Activated CD8-positive, alpha-beta memory T cell treated with anti-CD3 and anti-CD28 coated beads for 4 hours (primary cell): ENCODE measurements around the gene FPR1.

ENCODE experiments used
- DNase-seq, 2 donors: peaks; one replicate each; pipeline ENCODE4 v3.0.0-alpha.2; 2020; ENCODE audit warnings: low read depth in 2 of 2

FPR1 gene

DNA sequence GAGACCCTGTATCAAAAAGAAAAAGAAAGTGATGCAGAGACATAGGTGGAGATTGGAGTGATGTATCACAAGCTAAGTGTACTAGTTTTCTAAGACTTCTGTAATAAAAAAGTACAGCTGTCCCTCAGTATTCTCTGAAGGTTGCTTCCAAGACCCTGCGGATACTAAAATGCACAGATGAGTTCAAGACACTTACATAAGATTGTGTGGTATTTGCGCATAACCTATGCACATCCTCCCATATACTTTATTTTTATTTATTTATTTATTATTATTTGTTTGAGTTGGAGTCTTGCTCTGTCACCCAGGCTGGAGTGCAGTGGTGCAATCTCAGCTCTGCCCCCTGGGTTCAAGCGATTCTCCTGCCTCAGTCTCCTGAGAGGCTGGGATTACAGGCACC is 14.3 kb downstream of the FPR1 start:
- DNase-seq, result no peak

DNA sequence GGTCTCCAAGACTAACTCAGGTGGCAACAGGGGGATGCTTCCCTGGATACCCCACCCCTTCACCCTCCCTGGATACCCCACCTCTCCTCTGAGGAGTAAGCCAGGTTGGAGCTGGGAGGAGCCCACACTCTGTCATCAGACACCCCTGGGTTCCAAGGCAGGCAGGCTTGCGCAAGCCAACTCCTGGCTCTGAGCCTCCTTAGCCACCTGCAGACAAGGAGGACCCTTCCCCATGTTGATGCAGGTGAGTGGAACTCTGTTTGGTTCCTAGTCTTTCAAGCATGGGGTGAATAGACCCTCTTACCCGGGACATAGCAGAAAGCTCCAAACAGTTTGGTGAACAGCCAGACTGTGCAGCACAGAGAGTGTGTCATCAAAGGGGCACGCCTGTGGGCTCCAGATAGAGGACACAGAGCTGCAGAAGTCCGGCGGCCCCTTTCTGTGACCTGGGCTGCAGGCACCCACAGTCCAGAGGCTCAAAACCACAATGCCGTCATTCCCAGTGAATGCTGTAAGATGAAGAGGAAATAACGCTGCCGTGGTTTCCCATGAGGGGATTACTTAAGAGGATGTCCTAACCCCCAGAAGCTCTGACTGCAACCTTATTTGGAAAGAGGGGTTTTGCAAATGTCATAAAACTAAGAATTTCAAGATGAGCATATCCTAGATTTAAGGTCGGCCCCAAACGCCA is 15.8 kb downstream of the FPR1 start:
- DNase-seq, result no peak

DNA sequence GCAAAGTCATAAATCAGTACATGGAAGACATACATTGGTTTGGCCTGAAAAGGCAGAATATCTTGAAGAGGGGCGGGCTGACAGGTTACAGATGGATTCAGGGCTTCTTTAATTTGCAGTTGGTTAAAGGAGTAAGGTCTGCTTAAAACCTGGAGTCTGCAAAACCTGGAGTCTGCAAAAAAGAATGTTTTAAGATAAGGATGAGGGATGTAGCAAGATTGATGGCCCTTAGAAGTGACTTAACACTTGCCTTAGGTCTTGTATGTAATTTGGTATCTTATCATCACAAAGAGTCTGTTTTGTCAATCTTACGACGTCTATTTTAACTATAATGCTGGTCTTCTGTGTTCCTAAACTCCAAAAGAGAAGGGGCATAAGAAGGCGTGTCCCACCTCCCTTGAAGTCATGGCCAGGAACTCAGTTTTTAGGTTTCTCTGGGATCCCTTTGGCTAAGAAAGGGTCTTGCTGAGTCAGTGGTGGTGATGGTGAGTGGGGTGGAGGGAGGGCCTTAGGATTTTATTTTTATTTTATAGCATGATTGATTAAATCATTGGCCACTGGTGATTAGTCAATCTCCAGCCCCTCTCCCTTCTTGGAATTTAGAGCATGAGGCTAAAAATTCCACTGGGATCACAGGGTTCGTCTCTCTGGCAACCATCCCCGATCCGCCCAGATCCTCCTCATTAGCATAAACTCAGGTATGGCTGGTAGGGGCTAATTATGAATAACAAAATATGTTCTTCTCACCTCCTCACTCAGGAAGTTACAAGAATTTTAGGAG is 17.7 kb downstream of the FPR1 start:
- DNase-seq, result no peak

DNA sequence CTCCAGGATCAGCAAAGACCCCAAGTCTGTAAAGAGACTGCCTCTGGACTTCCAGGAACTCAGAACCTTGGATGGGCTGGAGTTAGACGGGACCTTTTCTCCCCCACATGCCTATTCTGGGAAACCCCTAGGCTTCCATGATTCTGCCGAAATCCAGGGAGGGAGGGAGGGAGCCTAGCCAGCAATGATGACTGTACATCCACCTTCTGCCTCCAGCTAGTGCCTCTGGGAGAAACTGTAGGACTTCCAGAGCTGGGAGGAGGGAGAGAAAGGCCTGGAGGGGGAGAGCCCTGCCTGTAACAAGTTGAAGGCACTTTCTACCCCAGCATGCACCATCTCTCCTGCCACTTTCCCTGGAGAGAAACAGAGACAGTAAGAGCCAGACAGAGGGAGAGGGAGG is 21.9 kb downstream of the FPR1 start:
- no peak for DNase-seq

DNA sequence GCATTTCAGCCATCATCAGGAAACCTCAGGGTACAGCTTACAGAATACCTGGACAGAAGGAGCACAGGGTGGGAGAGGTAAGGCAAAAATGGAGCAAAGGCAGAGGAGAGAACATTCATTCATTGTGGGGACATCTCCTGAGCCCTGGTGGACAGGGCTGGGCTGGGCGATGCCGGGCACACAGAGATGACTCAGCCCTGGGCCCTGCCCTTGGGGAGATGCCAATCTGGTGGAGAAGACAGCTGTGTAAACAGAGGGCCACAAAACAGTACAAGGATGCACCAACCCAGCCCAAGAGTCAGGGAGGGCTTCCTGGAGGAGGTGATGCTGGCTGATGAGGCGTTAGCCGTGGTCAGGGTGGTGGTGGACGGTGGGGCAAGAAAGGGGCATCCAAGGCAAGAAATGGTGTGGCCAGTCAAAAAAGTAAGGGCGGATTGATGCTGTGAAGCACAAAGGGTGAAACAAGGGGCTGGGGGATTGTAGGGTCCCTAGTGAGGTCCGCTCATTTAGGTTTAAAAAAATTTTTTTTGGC is 24.3 kb downstream of the FPR1 start:
- no peak for DNase-seq

DNA sequence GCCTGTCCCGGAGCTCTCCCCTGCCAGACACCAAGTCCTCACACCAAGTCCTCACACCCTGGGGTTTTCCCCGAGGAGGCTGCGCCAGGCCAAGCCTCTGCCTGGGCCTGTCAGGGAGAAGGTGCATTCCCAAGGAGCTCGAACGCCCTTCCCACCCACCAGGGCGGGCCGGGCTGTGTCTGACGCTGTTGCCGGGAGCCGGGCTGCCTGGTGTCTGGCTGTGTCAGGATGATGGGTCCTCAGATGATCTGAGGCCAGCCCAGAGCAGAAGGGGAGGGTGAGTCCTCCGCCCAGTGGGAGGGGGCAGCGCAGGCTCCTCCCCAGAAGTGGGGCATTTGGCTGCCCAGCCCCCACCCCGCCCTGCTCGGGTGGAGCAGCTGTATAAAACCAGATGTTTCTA is 25.6 kb downstream of the FPR1 start:
- no peak for DNase-seq

DNA sequence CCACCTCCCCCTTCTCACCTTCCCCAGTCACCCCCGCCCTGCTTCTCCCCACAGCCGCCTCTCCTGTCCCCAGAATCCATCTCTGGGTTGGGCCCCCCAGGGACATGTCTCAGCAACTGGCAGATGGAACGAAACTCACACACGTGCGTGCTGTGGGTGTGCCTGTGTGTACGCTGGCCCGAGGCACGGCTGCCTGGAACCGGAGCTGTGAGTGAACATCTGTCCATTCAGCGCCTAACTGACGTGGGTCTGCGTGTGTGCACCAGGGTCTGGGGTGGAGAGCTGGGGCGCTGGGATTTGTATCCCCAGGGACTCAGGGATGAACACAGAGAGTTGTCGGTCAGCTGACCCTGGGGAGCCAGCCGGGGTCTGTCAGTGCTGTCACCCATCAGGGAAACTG is 27.1 kb downstream of the FPR1 start:
- DNase-seq, result no peak

DNA sequence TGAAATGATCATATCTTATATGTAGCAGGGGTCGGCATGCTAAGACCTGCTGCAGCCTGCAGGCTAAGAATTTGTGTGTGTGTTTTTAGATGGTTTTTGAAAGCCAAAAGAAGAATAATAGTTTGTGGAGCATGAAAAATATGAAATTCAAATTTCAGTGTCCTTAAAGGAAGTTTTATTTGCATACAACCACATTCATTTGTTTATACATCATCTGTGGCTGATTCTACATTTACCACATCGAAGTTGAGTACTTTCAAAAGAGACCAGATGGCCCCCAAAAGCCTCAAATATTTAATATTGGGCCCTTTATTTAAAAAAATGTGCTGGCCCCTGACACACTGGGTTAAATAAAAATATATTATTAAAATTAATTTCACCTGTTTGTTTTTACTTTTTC is 29.2 kb downstream of the FPR1 start:
- DNase-seq, result no peak

DNA sequence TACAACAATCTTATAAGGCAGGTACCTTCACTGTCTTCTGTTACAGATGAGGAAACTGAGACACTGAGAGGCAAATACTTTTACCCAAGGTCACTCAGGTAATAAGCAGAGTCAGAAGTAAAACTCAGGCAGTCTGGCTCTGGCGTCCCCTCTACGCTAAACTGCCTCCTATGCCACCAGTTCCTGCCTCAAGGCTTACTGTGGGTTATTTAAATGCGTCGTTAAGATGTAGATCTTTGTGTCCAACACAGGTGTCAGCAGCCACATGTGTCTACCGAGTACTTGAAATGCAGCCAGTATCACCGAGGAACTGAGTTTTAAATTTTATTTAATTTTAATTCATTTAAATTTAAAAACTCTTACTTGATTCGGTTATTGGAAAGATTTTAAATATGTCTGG is 29.8 kb downstream of the FPR1 start:
- DNase-seq, result no peak

DNA sequence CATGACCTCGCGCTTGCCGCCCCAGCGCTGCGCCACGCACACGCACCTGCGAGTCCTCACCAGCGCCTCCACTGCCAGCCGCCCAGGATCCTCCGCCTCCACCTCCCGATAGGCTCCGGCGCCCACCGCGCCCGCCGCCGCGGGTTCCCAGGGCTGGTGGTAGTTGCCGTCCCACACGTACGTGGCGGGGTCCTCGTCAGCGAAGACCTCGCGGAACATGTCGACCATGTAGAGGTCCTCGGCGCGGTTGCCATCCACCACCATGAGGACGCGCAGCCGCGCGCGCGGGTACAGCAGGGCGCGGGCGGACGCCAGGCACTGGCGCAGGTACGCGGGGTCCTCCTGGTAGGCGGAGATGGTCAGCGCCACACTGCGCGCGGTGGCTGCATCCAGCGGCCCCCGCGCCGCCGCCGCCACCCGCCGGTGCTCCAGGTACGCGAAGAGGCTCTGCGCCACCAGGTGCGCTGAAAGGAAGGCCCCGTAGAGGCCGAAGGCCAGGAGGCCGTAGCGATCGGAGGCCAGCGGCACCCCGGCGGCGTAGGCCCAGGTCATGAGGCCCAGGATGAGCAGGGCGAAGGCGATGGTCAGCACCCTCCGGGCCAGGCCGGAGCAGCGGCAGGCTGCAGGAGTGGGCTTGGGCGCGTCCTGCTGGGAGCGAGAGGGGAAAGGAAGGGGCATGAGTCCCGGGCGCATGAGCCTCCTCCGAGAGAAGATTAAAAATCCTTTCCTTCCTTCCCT is 32.3 kb downstream of the FPR1 start:
- no peak for DNase-seq

DNA sequence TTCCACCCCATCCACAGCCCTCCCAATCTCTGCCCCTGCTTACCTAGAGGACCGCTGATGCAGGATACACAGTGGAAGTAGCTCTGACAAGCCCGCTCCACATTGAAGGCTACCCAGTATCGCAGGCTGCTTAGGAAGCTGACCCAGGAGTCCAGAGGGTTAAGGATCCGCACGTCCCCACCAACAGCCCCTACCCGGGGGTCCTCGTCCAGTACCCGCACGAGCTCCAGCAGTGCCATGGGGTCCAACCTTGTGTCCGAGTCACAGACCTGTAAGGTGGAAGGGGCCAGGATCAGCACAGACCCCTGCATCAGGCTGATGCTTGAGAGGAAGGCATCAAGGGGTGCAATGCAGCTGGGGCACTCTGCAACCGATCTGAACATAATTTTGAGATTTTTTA is 34.8 kb downstream of the FPR1 start:
- DNase-seq, result no peak

DNA sequence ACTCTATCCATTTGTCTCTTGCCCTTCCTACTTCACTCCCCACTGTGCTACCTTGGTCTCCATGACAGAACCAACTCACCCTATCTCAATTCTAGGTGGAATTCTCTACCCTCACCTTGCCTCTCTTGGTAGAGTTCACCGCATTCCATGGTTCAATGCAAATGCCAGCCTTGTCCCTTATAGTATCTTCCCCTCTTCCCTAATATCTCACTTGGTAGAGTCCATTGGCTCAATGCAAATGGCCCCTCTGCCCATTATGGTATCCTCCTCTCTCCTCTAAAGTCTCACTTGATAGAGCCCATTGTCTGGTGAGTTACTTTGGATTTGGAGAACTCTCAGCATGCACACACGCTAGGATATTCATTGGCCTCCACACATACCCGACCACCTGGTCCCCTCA is 35.8 kb downstream of the FPR1 start:
- DNase-seq, result no peak

DNA sequence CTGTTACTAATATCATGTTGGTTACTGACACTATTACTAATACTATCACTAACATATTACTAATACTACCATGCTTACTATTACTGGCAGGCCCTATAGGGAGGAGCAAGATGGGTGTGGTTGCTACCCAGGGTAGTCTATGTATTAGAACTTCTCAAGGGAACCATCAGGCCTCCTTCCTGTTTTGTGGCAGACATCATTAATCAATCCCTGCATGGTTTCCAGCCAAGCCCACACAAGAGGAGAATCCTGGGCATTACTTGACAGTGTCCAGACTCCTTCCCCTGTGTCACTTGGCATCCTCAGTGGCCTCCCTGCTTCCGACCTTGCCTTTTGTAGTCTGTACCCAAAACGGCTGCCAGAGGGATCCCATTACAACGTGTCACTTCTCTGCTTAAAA is 36.8 kb downstream of the FPR1 start:
- DNase-seq, result no peak

DNA sequence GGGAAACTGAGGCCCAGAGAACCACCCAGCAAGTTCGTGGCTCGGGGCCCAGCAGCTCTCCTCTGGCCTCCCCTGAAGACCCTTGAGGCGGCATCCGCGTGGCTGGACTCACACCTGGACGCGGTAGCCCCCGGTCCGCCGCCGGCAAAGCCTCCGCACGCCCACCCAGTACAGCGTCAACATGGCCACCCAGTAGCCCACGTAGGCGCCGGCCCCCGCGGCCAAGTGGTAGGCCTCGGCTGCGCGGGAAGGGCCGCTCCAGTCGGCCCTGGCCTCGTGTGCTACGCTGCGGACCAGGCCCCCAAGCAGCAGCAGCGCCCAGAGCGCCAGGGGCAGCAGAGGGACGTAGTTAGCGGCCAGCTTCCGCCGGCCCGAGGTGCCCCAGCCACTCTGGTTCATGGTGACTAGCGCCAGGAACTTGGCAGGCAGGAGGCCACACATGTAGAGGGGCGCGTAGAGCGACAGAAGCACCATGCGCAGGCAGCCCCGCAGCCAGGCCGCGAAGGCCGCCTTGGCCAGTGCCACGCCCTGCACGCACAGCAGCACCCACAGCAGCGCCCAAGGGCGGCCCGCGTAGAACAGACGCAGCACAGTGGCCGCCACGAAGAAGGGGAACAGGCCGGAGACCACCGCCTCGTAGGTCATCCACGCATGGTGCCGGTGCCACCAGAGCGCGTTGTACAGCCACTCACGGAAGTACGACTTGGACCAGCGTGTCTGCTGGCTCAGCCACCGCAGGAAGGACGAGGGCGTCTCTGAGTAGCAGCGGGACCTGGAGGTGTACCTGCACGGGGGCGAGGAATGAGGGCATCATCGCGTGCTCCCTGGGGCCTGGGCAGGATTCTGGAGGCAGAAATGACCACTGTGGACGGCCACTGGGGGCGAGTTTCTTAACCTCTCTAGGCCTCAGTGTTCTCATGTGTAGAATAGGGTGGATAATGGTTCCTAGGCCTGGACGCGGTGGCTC is 38.1 kb downstream of the FPR1 start:
- DNase-seq, result no peak

DNA sequence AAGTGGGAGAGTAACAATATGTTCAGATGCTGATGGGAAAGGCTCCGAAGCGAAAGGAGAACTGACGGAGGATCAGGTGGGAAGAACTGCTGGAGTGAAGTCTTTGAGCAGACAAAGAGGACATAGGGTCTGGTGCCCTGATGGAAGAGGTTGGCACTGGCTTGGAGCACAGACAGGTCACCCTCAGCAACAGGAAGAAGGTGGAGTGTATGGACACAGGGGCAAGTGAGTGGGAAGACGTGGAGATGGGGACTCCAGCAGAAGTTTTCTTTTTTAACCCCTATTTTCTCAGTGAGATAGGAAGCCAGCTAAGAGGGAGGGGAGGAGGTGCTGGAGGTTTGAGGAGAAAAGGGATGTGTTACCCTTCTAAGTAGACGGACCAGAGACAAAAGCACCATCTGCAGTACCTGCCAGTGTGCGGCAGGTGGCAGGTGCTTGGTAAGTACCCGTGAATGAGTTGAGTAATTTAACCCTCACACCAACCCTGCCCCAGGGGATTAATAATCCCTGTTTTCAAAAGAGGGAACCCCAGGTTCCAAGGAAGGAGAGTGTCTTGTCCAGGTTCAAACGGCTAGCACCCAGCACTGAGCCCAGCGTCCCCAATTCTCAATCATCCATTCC is 39.1 kb downstream of the FPR1 start:
- no peak for DNase-seq

DNA sequence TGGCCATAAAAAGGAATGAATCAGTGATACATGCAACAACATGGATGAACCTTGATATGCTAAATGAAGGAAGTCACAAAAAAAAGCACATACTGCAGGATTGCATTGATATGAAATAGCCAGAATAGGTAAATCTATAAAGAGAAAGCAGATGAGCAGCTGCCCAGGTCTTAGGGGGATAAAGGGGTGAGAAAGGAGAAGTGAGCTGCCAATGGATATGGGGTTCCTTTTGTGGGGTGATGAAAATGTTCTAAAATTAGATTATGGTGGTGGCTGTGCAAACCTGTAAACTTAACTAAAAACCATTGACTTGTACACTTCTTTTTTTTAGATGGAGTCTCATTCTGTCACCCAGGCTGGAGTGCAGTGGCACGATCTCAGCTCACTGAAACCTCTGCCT is 40.0 kb downstream of the FPR1 start:
- no peak for DNase-seq

DNA sequence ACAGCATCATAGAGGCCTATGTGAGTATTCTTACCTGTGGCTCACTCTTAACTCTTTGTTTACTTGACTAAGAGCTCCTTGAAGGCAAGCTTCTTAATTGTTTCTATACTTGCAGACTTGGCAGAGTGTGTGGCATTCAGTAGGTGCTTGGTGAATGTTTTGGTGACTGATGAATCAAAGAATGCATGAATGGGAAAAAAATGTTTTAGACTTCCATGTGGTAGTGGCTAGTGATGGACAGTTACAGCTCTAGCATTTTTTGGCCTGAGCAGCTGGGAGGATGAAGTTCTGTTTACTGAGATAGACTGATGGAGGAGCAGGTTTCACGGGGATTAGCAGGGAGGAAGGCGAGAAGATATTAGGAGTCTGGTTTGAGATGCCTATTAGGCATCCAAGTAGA is 41.5 kb downstream of the FPR1 start:
- no peak for DNase-seq

DNA sequence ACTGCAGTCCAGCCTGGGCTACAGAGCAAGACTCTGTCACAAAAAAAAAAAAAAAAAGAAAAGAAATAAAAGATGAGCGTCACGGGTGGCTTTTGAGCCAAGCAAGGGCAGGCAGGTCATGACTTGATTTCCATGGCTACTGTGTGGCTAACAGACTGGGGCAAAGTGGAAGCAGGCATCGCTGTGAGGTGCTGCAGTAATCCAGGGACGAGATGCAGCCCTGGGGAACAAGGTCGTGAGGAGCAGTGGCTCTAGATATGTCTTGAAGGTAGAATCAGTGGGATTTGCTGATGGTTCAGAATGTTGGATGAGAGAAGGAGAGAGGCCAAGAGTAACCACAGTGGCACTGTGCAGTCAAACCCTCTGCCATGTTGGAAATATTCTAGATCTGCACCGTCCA is 42.1 kb downstream of the FPR1 start:
- DNase-seq, result no peak

DNA sequence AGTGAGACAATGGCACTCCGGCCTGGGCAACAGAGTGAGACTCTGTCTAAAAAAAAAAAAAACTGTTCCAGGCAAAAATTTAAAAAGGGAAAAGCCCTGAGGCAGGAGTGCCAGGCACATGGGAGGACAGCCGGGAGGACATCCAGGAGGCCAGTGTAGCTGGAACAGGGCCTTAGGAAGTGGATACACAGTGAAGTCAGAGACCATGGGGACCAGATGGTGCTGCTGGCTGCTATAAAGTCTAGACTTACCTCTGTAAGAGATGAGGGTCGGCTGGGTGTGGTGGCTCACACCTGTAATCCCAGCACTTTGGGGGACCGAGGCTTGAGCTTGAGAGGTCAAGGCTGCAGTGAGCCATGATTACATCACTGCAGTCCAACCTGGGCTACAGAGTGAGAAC is 42.9 kb downstream of the FPR1 start:
- DNase-seq, result no peak

DNA sequence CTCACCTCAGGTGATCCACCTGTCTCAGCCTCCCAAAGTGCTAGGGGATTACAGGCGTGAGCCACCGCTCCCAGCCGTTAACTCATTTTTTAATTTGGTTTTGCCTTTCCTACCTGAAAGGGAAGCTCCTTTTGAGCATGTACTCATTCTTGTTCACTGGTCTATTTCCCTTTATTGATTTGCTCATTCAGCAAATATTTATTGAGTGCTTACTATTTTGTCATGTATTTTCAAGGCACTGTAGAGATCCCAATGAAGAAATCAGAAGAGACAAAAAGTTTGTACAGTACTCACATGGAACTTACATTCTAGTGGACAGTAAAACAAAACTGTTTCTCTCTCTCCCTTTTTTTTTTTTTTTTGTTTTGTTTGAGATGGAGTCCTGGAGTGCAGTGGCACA is 44.8 kb downstream of the FPR1 start:
- no peak for DNase-seq

DNA sequence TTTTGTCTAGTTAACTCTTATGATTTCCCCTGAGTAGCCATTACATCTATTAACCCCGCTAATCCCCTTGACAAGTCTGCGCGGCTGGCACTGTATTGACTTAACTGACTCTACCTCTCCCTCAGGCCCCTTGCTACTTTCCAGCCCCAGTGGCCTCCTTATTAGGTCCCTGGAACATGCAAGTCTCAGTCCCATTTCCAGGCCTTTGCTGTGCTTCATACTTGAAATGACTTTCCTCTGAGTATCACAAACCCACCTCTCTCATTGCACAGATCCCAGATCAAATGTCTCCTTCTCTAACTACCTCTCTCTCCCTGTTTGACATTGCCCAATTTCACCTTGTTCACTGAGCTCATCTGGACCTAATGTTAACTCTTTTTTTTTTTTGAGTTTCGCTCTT is 45.4 kb downstream of the FPR1 start:
- no peak for DNase-seq
